ENCODE measurements around the gene PHACTR2.

Gene PHACTR2

GRCh38 chr6:143749891-143750290, 72.1 kb downstream of the PHACTR2 start:
- H3K18ac ChIP-seq (ENCODE audit: low read length): no peak overlapping the region
- no peak overlapping the region for H3K4me2 ChIP-seq (ENCODE audit: low read length)
- no peak for DNase-seq
- no peak overlapping the region for H2BK15ac ChIP-seq (replicated peaks; ENCODE audit: low read depth)
- H3K79me1 ChIP-seq (ENCODE audit: low read length): peaks cover 2% of the 10 kb centered on the region
- no peak overlapping the region for H3K23ac ChIP-seq (ENCODE audit: low read length)
- no peak overlapping the region for H3K27ac ChIP-seq (ENCODE audit: low read depth, low read length)
- H3K4me3 ChIP-seq (ENCODE audit: low read length): no peak overlapping the region
- H2BK5ac ChIP-seq (ENCODE audit: low read length): no peak overlapping the region
- H3K4ac ChIP-seq (ENCODE audit: low read depth, low read length): no peak overlapping the region
- no peaks in the 10 kb centered on the region for H3K79me2 ChIP-seq (ENCODE audit: control insufficient read depth, insufficient read depth, low read length)
- peaks cover 18% of the 10 kb centered on the region for H3K4me1 ChIP-seq (ENCODE audit: control insufficient read depth, low read depth, low read length)
- H3K27me3 ChIP-seq (ENCODE audit: insufficient read depth, low read length, poor library complexity): no peaks in the 10 kb centered on the region
- no peak overlapping the region for H2AK5ac ChIP-seq (ENCODE audit: low read length)
- no CpG with 5 or more reads among the region's 1 CpG for WGBS (ENCODE audit: extremely low coverage, insufficient coverage, low lambda C conversion rate)
- no peaks in the 10 kb centered on the region for H3K36me3 ChIP-seq (ENCODE audit: control insufficient read depth, insufficient read depth, low read length)
- no peak overlapping the region for H4K8ac ChIP-seq (ENCODE audit: low read depth, low read length)
- H4K5ac ChIP-seq (ENCODE audit: low read length): no peak overlapping the region
- H3K56ac ChIP-seq (ENCODE audit: low read length): no peak overlapping the region
- H2BK120ac ChIP-seq (ENCODE audit: low read depth, low read length): no peak overlapping the region
- no peak overlapping the region for H3K9ac ChIP-seq (ENCODE audit: low read length)

- Histone ChIP-seq H3K36me3 (ENCODE audit: control insufficient read depth, insufficient read depth, low read length) (no peaks in the 10 kb centered on the region), H4K5ac (ENCODE audit: low read length) (no peak overlapping the region), H3K4me1 (ENCODE audit: control insufficient read depth, low read depth, low read length) (peaks cover 9% of the 10 kb centered on the region), H3K23ac (ENCODE audit: low read length) (no peak overlapping the region), H3K27me3 (ENCODE audit: insufficient read depth, low read length, poor library complexity) (no peaks in the 10 kb centered on the region), H3K4me3 (ENCODE audit: low read length) (no peak overlapping the region), H2BK5ac (ENCODE audit: low read length) (no peak overlapping the region), H3K4ac (ENCODE audit: low read depth, low read length) (no peak overlapping the region), H3K18ac (ENCODE audit: low read length) (no peak overlapping the region), H2BK120ac (ENCODE audit: low read depth, low read length) (no peak overlapping the region), H4K8ac (ENCODE audit: low read depth, low read length) (no peak overlapping the region), H3K56ac (ENCODE audit: low read length) (no peak overlapping the region), H3K4me2 (ENCODE audit: low read length) (no peak overlapping the region), H2AK5ac (ENCODE audit: low read length) (no peak overlapping the region), H3K79me1 (ENCODE audit: low read length) (peaks cover 2% of the 10 kb centered on the region), H3K79me2 (ENCODE audit: control insufficient read depth, insufficient read depth, low read length) (no peaks in the 10 kb centered on the region), H2BK15ac (replicated peaks; ENCODE audit: low read depth) (no peak overlapping the region), H3K27ac (ENCODE audit: low read depth, low read length) (no peak overlapping the region), H3K9ac (ENCODE audit: low read length) (no peak overlapping the region)
- no CpG with 5 or more reads among the region's 3 CpGs for WGBS (ENCODE audit: extremely low coverage, insufficient coverage, low lambda C conversion rate)
- no peak for DNase-seq
Measured at GRCh38 chr6:143750877-143751276, 73.1 kb downstream of the PHACTR2 start.

- no peaks in the 10 kb centered on the region for H3K36me3 ChIP-seq (ENCODE audit: control insufficient read depth, insufficient read depth, low read length)
- no peak overlapping the region for H3K56ac ChIP-seq (ENCODE audit: low read length)
- peaks cover 4% of the 10 kb centered on the region for H3K4me1 ChIP-seq (ENCODE audit: control insufficient read depth, low read depth, low read length)
- no peak overlapping the region for H2BK5ac ChIP-seq (ENCODE audit: low read length)
- no peak overlapping the region for H3K18ac ChIP-seq (ENCODE audit: low read length)
- H3K27ac ChIP-seq (ENCODE audit: low read depth, low read length): no peak overlapping the region
- no peak overlapping the region for H3K4me2 ChIP-seq (ENCODE audit: low read length)
- H4K5ac ChIP-seq (ENCODE audit: low read length): no peak overlapping the region
- H3K4ac ChIP-seq (ENCODE audit: low read depth, low read length): no peak overlapping the region
- H3K23ac ChIP-seq (ENCODE audit: low read length): no peak overlapping the region
- no peak for DNase-seq
- no peak overlapping the region for H2BK120ac ChIP-seq (ENCODE audit: low read depth, low read length)
- no peak overlapping the region for H2BK15ac ChIP-seq (replicated peaks; ENCODE audit: low read depth)
- no peaks in the 10 kb centered on the region for H3K27me3 ChIP-seq (ENCODE audit: insufficient read depth, low read length, poor library complexity)
- 100% methylated on average over 1 of the region's 2 CpGs for WGBS (ENCODE audit: extremely low coverage, insufficient coverage, low lambda C conversion rate)
- H2AK5ac ChIP-seq (ENCODE audit: low read length): no peak overlapping the region
- peaks cover 2% of the 10 kb centered on the region for H3K79me1 ChIP-seq (ENCODE audit: low read length)
- H4K8ac ChIP-seq (ENCODE audit: low read depth, low read length): no peak overlapping the region
- no peaks in the 10 kb centered on the region for H3K79me2 ChIP-seq (ENCODE audit: control insufficient read depth, insufficient read depth, low read length)
- H3K4me3 ChIP-seq (ENCODE audit: low read length): no peak overlapping the region
- no peak overlapping the region for H3K9ac ChIP-seq (ENCODE audit: low read length)
Measured at GRCh38 chr6:143752459-143752858, 74.7 kb downstream of the PHACTR2 start.

- Histone ChIP-seq H3K27ac (ENCODE audit: low read depth, low read length) (no peak overlapping the region), H2BK120ac (ENCODE audit: low read depth, low read length) (no peak overlapping the region)
Measured at GRCh38 chr6:143753678-143754077, 75.9 kb downstream of the PHACTR2 start.

GRCh38 chr6:143754204-143754603, 76.4 kb downstream of the PHACTR2 start:
- H3K4me3 ChIP-seq (ENCODE audit: low read length): no peak overlapping the region
- no peak overlapping the region for H3K4ac ChIP-seq (ENCODE audit: low read depth, low read length)
- no peaks in the 10 kb centered on the region for H3K36me3 ChIP-seq (ENCODE audit: control insufficient read depth, insufficient read depth, low read length)
- H2BK120ac ChIP-seq (ENCODE audit: low read depth, low read length): no peak overlapping the region
- H2AK5ac ChIP-seq (ENCODE audit: low read length): no peak overlapping the region
- WGBS (ENCODE audit: extremely low coverage, insufficient coverage, low lambda C conversion rate): no CpG with 5 or more reads among the region's 4 CpGs
- H3K79me1 ChIP-seq (ENCODE audit: low read length): peaks cover 2% of the 10 kb centered on the region
- no peaks in the 10 kb centered on the region for H3K4me1 ChIP-seq (ENCODE audit: control insufficient read depth, low read depth, low read length)
- no peak overlapping the region for H4K8ac ChIP-seq (ENCODE audit: low read depth, low read length)
- DNase-seq: no peak
- no peaks in the 10 kb centered on the region for H3K27me3 ChIP-seq (ENCODE audit: insufficient read depth, low read length, poor library complexity)
- no peak overlapping the region for H3K23ac ChIP-seq (ENCODE audit: low read length)
- no peak overlapping the region for H3K27ac ChIP-seq (ENCODE audit: low read depth, low read length)
- no peak overlapping the region for H4K5ac ChIP-seq (ENCODE audit: low read length)
- no peak overlapping the region for H2BK5ac ChIP-seq (ENCODE audit: low read length)
- H3K9ac ChIP-seq (ENCODE audit: low read length): no peak overlapping the region
- H3K79me2 ChIP-seq (ENCODE audit: control insufficient read depth, insufficient read depth, low read length): no peaks in the 10 kb centered on the region
- H3K4me2 ChIP-seq (ENCODE audit: low read length): no peak overlapping the region
- no peak overlapping the region for H3K18ac ChIP-seq (ENCODE audit: low read length)
- no peak overlapping the region for H2BK15ac ChIP-seq (replicated peaks; ENCODE audit: low read depth)
- H3K56ac ChIP-seq (ENCODE audit: low read length): no peak overlapping the region

More at GRCh38 chr6:143753678-143754077, 75.9 kb downstream of the PHACTR2 start:
- Histone ChIP-seq H3K9ac (ENCODE audit: low read length) (no peak overlapping the region), H3K4me3 (ENCODE audit: low read length) (no peak overlapping the region), H3K4me1 (ENCODE audit: control insufficient read depth, low read depth, low read length) (peaks cover under 1% of the 10 kb centered on the region), H3K36me3 (ENCODE audit: control insufficient read depth, insufficient read depth, low read length) (no peaks in the 10 kb centered on the region), H3K56ac (ENCODE audit: low read length) (no peak overlapping the region), H3K79me1 (ENCODE audit: low read length) (peaks cover 2% of the 10 kb centered on the region), H4K5ac (ENCODE audit: low read length) (no peak overlapping the region), H2AK5ac (ENCODE audit: low read length) (no peak overlapping the region), H3K18ac (ENCODE audit: low read length) (no peak overlapping the region), H3K79me2 (ENCODE audit: control insufficient read depth, insufficient read depth, low read length) (no peaks in the 10 kb centered on the region), H2BK5ac (ENCODE audit: low read length) (no peak overlapping the region), H2BK15ac (replicated peaks; ENCODE audit: low read depth) (no peak overlapping the region), H3K4ac (ENCODE audit: low read depth, low read length) (no peak overlapping the region), H3K4me2 (ENCODE audit: low read length) (no peak overlapping the region), H3K23ac (ENCODE audit: low read length) (no peak overlapping the region), H4K8ac (ENCODE audit: low read depth, low read length) (no peak overlapping the region), H3K27me3 (ENCODE audit: insufficient read depth, low read length, poor library complexity) (no peaks in the 10 kb centered on the region)
- WGBS (ENCODE audit: extremely low coverage, insufficient coverage, low lambda C conversion rate): no CpG with 5 or more reads among the region's 4 CpGs
- DNase-seq: no peak

- Histone ChIP-seq H3K18ac (ENCODE audit: low read length) (no peak overlapping the region), H3K23ac (ENCODE audit: low read length) (no peak overlapping the region), H2BK15ac (replicated peaks; ENCODE audit: low read depth) (no peak overlapping the region), H2BK5ac (ENCODE audit: low read length) (no peak overlapping the region), H2BK120ac (ENCODE audit: low read depth, low read length) (no peak overlapping the region), H3K56ac (ENCODE audit: low read length) (no peak overlapping the region), H4K5ac (ENCODE audit: low read length) (no peak overlapping the region), H3K27me3 (ENCODE audit: insufficient read depth, low read length, poor library complexity) (no peaks in the 10 kb centered on the region), H3K4me3 (ENCODE audit: low read length) (no peak overlapping the region), H3K9ac (ENCODE audit: low read length) (no peak overlapping the region), H2AK5ac (ENCODE audit: low read length) (no peak overlapping the region), H3K36me3 (ENCODE audit: control insufficient read depth, insufficient read depth, low read length) (no peaks in the 10 kb centered on the region), H3K79me2 (ENCODE audit: control insufficient read depth, insufficient read depth, low read length) (no peaks in the 10 kb centered on the region), H3K79me1 (ENCODE audit: low read length) (peaks cover 2% of the 10 kb centered on the region), H4K8ac (ENCODE audit: low read depth, low read length) (no peak overlapping the region), H3K27ac (ENCODE audit: low read depth, low read length) (no peak overlapping the region), H3K4me2 (ENCODE audit: low read length) (no peak overlapping the region), H3K4ac (ENCODE audit: low read depth, low read length) (no peak overlapping the region), H3K4me1 (ENCODE audit: control insufficient read depth, low read depth, low read length) (no peaks in the 10 kb centered on the region)
- no CpG with 5 or more reads among the region's 5 CpGs for WGBS (ENCODE audit: extremely low coverage, insufficient coverage, low lambda C conversion rate)
- no peak for DNase-seq
Measured at GRCh38 chr6:143755301-143755744, 77.6 kb downstream of the PHACTR2 start.

Data from mesendoderm (in vitro differentiated cells).